Measurements from ENCODE around the gene PEAK3. TPM values are rescaled to one million over a fixed set of nuclear protein-coding genes. Genes with fewer than 3 reads are reported as not detected.
A peak's percentile ranks its signal among the peaks of the same experiment; 100 is the strongest.

PEAK3 gene
- total RNA-seq, 2 donors from 2014 or later = 0.27 to 0.80 TPM

GRCh38 chr19:2259336-2259735 is 22.6 kb downstream of the PEAK3 start:
- Histone ChIP-seq H3K4me1 (replicated peaks) (no peaks in the 10 kb centered on the region), H3K36me3 (no peaks in the 10 kb centered on the region), H3K27me3 (replicated peaks; ENCODE audit: insufficient read depth) (no peaks in the 10 kb centered on the region), H3K9me3 (no peaks in the 10 kb centered on the region), H3K4me3 (no peak overlapping the region), H3K27ac (no peak overlapping the region)
- TF ChIP-seq POLR2AphosphoS5 (IDR thresholded peaks at IDR 0.05) = no peak
- no peak for TF ChIP-seq CTCF (IDR thresholded peaks at IDR 0.05)
- TF ChIP-seq POLR2A (IDR thresholded peaks at IDR 0.05) = no peak
- 85% methylated on average over 5 of the region's 5 CpGs for WGBS
- intact Hi-C loops (cut with DNase I) = no loop called here
- DNase-seq (ENCODE audit: low spot score) = no peak

- no peak within 1 kb of the TSS for H3K27ac ChIP-seq
- peaks cover 14% of the 10 kb centered on the region for H3K27me3 ChIP-seq (replicated peaks; ENCODE audit: insufficient read depth)
- no peaks in the 10 kb centered on the region for H3K36me3 ChIP-seq
- 75% methylated on average over 24 of the region's 24 CpGs for WGBS
- intact Hi-C loops (cut with DNase I) = no loop called here
- no peak within 1 kb of the TSS for H3K4me3 ChIP-seq
- H3K9me3 ChIP-seq = no peaks in the 10 kb centered on the region
- DNase-seq (ENCODE audit: low spot score) = no peak
- TF ChIP-seq POLR2A (IDR thresholded peaks at IDR 0.05) (no peak), CTCF (IDR thresholded peaks at IDR 0.05) (no peak), POLR2AphosphoS5 (IDR thresholded peaks at IDR 0.05) (no peak)
- H3K4me1 ChIP-seq (replicated peaks) = no peaks in the 10 kb centered on the region
Observed at GRCh38 chr19:2255982-2256685, 25.8 kb downstream of the PEAK3 start, which contains the start of gene JSRP1. TSS of gene JSRP1 (minus strand) at chr19:2256417. CDS start at chr19:2255314, 1,103 bp downstream.

- DNase-seq (ENCODE audit: low spot score) = no peak
- H3K4me1 ChIP-seq (replicated peaks) = no peaks in the 10 kb centered on the region
- H3K4me3 ChIP-seq = no peak overlapping the region
- WGBS = 85% methylated on average over 16 of the region's 16 CpGs
- no peak overlapping the region for H3K27ac ChIP-seq
- H3K36me3 ChIP-seq = no peaks in the 10 kb centered on the region
- intact Hi-C loops (cut with DNase I) = no loop called here
- peaks cover 14% of the 10 kb centered on the region for H3K27me3 ChIP-seq (replicated peaks; ENCODE audit: insufficient read depth)
- no peaks in the 10 kb centered on the region for H3K9me3 ChIP-seq
- TF ChIP-seq CTCF (IDR thresholded peaks at IDR 0.05) (no peak), POLR2A (IDR thresholded peaks at IDR 0.05) (no peak), POLR2AphosphoS5 (IDR thresholded peaks at IDR 0.05) (no peak)
Observed at GRCh38 chr19:2255112-2255845, 26.7 kb downstream of the PEAK3 start.

GRCh38 chr19:2254064-2254872 is 27.7 kb downstream of the PEAK3 start:
- intact Hi-C loops (cut with DNase I) = no loop called here
- peaks cover 14% of the 10 kb centered on the region for H3K27me3 ChIP-seq (replicated peaks; ENCODE audit: insufficient read depth)
- H3K4me1 ChIP-seq (replicated peaks) = no peaks in the 10 kb centered on the region
- 67% methylated on average over 20 of the region's 20 CpGs for WGBS
- no peaks in the 10 kb centered on the region for H3K36me3 ChIP-seq
- H3K4me3 ChIP-seq = no peak overlapping the region
- peak in 2 of 4 experiments; percentile 5 to 6 for TF ChIP-seq CTCF (IDR thresholded peaks at IDR 0.05)
- TF ChIP-seq POLR2A (IDR thresholded peaks at IDR 0.05) = no peak
- no peak for TF ChIP-seq POLR2AphosphoS5 (IDR thresholded peaks at IDR 0.05)
- no peak for DNase-seq (ENCODE audit: low spot score)
- no peak overlapping the region for H3K27ac ChIP-seq
- no peaks in the 10 kb centered on the region for H3K9me3 ChIP-seq
